Measurements from ENCODE around the gene CEP104.

GRCh38 chr1:3820316-3820715 lies 36.7 kb downstream of the CEP104 start:
- TF ChIP-seq, protein P1, sequence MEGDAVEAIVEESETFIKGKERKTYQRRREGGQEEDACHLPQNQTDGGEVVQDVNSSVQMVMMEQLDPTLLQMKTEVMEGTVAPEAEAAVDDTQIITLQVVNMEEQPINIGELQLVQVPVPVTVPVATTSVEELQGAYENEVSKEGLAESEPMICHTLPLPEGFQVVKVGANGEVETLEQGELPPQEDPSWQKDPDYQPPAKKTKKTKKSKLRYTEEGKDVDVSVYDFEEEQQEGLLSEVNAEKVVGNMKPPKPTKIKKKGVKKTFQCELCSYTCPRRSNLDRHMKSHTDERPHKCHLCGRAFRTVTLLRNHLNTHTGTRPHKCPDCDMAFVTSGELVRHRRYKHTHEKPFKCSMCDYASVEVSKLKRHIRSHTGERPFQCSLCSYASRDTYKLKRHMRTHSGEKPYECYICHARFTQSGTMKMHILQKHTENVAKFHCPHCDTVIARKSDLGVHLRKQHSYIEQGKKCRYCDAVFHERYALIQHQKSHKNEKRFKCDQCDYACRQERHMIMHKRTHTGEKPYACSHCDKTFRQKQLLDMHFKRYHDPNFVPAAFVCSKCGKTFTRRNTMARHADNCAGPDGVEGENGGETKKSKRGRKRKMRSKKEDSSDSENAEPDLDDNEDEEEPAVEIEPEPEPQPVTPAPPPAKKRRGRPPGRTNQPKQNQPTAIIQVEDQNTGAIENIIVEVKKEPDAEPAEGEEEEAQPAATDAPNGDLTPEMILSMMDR (IDR thresholded peaks at IDR 0.05; ENCODE audit: insufficient read depth, low read length) = no peak
- TF ChIP-seq POLR2AphosphoS5 (IDR thresholded peaks at IDR 0.05; ENCODE audit: low read depth) (no peak), REST (IDR thresholded peaks at IDR 0.05; ENCODE audit: insufficient replicate concordance, low read depth) (no peak)

Measured in HL-60 (cell line).